ENCODE data around the gene BCL6B. TPM values are rescaled to one million over a fixed set of nuclear protein-coding genes. Genes with fewer than 3 reads are reported as not detected.
A peak's percentile ranks its signal among the peaks of the same experiment; 100 is the strongest.

Gene BCL6B
- total and polyA plus RNA-seq, 2 of the 4 experiments (the other 2 are of a cell fraction): not detected

DNA sequence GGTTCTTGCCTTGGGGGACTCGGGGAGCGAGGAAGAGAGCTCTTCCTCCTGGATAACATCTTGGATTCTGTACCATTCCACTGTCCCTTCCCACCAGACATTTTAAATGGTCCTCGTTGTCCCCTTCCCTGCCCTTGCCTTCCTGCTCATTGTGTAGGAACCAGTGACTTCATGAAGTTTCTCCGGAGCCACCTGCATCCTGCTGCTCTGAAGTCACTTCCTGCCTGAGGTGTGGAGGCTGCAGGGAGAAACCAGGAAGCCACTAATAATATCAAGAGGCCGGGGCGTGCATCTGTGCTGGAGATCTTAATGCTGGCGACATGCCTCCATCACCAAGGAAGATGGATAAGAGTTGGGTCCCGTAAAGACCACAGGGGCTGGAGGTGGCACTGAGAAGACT, 6.8 kb downstream of the BCL6B start:
- Histone ChIP-seq H3K27ac (ENCODE audit: insufficient read depth, low read length) (no peak overlapping the region), H3K79me1 (ENCODE audit: low read depth in 1 of 2, low read length in 2 of 2) (no peaks in the 10 kb centered on the region), H2BK15ac (ENCODE audit: low read depth, low read length) (no peak overlapping the region), H3K18ac (ENCODE audit: low read depth, low read length) (no peak overlapping the region), H3K4me3 (ENCODE audit: insufficient read depth, low read depth, low read length) (no peak overlapping the region), H3K9me1 (ENCODE audit: insufficient read depth, low read length) (no peaks in the 10 kb centered on the region), H2BK20ac (ENCODE audit: low read depth, low read length) (no peak overlapping the region), H2AK5ac (ENCODE audit: low read depth, low read length) (no peak overlapping the region), H3K23ac (ENCODE audit: low read depth, low read length) (no peak overlapping the region), H3K9ac (ENCODE audit: low read depth, low read length) (no peak overlapping the region), H3K14ac (replicated peaks; ENCODE audit: low read depth, low read length) (no peak overlapping the region), H2AK9ac (replicated peaks; ENCODE audit: low read depth, low read length, poor library complexity) (no peak overlapping the region), H3K56ac (ENCODE audit: extremely low read depth, insufficient read depth, low read length) (no peak overlapping the region), H3K4ac (ENCODE audit: low read depth, low read length) (no peak overlapping the region), H2BK120ac (ENCODE audit: low read depth, low read length) (no peak overlapping the region), H3K27me3 (ENCODE audit: control insufficient read depth, insufficient read depth, low read length) (peaks cover 7% of the 10 kb centered on the region; the same call in 1 of the 2 replicates), H4K91ac (ENCODE audit: insufficient read depth, low read depth, low read length) (no peak overlapping the region), H3K4me2 (ENCODE audit: low read depth, low read length) (no peak overlapping the region), H4K8ac (ENCODE audit: low read depth in 2 of 2, low read length in 2 of 2) (no peak overlapping the region), H4K5ac (ENCODE audit: low read depth, low read length) (no peak overlapping the region), H3K4me1 (ENCODE audit: control insufficient read depth, insufficient read depth, low read length) (no peaks in the 10 kb centered on the region), H3K36me3 (ENCODE audit: control insufficient read depth, insufficient read depth, low read length) (no peaks in the 10 kb centered on the region), H3K9me3 (ENCODE audit: control insufficient read depth, insufficient read depth, low read length) (no peaks in the 10 kb centered on the region), H2AFZ (replicated peaks; ENCODE audit: low read length, poor library complexity) (peak overlapping the region; percentile 64), H4K20me1 (ENCODE audit: insufficient read depth, low read length) (no peaks in the 10 kb centered on the region), H2BK5ac (ENCODE audit: low read depth, low read length, poor library complexity, severe bottlenecking) (no peak overlapping the region)
- DNase-seq: no peak
- dilution Hi-C loops (cut with HindIII; ENCODE audit: low sequenced_read_pairs, unreplicated experiment) (no loop called here), intact Hi-C loops (cut with micrococcal nuclease) (no loop called here), in situ Hi-C loops (cut with MboI; ENCODE audit: low sequenced_read_pairs) (no loop called here)
- POLR2A ChIA-PET (ENCODE audit: unreplicated experiment): no interaction called here
- BruUV-seq (replicated peaks): no TSS peak
- no peak for ATAC-seq (ENCODE audit: low read depth)
- WGBS, 2 experiments (ENCODE audit: extremely low coverage in 2 of 2, insufficient read length in 1 of 2): no CpG with 5 or more reads among the region's 8 CpGs
- CTCF ChIA-PET: no interaction called here
- TF ChIP-seq FOS (IDR thresholded peaks at IDR 0.05; ENCODE audit: low read depth, low read length): no peak
- no peak for TF ChIP-seq NFE2L2 (IDR thresholded peaks at IDR 0.05; ENCODE audit: low read depth, low read length)
- TF ChIP-seq RCOR1 (IDR thresholded peaks at IDR 0.05; ENCODE audit: insufficient replicate concordance, low read length): no peak
- TF ChIP-seq MAZ (IDR thresholded peaks at IDR 0.05; ENCODE audit: borderline replicate concordance, low read depth, low read length): no peak
- no peak for TF ChIP-seq MAFK (IDR thresholded peaks at IDR 0.05; ENCODE audit: low read depth, low read length)
- TF ChIP-seq RFX5 (IDR thresholded peaks at IDR 0.05; ENCODE audit: low read depth, low read length): no peak
- no peak for TF ChIP-seq CEBPB (IDR thresholded peaks at IDR 0.05; ENCODE audit: low read depth, low read length)
- no peak for TF ChIP-seq MXI1 (IDR thresholded peaks at IDR 0.05; ENCODE audit: borderline replicate concordance, low read depth, low read length)
- no peak for TF ChIP-seq ELK1 (IDR thresholded peaks at IDR 0.05; ENCODE audit: borderline replicate concordance, low read depth, low read length)
- TF ChIP-seq BHLHE40 (IDR thresholded peaks at IDR 0.05; ENCODE audit: low read depth, low read length): no peak
- no peak for TF ChIP-seq POLR2A (IDR thresholded peaks at IDR 0.05; ENCODE audit: low read depth, low read length)
- no peak for TF ChIP-seq CHD1 (IDR thresholded peaks at IDR 0.05; ENCODE audit: low read depth, low read length)
- TF ChIP-seq, protein P1, sequence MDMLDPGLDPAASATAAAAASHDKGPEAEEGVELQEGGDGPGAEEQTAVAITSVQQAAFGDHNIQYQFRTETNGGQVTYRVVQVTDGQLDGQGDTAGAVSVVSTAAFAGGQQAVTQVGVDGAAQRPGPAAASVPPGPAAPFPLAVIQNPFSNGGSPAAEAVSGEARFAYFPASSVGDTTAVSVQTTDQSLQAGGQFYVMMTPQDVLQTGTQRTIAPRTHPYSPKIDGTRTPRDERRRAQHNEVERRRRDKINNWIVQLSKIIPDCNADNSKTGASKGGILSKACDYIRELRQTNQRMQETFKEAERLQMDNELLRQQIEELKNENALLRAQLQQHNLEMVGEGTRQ (IDR thresholded peaks at IDR 0.05; ENCODE audit: low read depth, low read length): no peak
- TF ChIP-seq, protein P2, sequence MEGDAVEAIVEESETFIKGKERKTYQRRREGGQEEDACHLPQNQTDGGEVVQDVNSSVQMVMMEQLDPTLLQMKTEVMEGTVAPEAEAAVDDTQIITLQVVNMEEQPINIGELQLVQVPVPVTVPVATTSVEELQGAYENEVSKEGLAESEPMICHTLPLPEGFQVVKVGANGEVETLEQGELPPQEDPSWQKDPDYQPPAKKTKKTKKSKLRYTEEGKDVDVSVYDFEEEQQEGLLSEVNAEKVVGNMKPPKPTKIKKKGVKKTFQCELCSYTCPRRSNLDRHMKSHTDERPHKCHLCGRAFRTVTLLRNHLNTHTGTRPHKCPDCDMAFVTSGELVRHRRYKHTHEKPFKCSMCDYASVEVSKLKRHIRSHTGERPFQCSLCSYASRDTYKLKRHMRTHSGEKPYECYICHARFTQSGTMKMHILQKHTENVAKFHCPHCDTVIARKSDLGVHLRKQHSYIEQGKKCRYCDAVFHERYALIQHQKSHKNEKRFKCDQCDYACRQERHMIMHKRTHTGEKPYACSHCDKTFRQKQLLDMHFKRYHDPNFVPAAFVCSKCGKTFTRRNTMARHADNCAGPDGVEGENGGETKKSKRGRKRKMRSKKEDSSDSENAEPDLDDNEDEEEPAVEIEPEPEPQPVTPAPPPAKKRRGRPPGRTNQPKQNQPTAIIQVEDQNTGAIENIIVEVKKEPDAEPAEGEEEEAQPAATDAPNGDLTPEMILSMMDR (conservative IDR thresholded peaks at IDR 0.05; ENCODE audit: low read depth, low read length): no peak
- TF ChIP-seq SMC3 (IDR thresholded peaks at IDR 0.05; ENCODE audit: low read depth, low read length): no peak
- no peak for TF ChIP-seq RAD21 (IDR thresholded peaks at IDR 0.05; ENCODE audit: low read length)
